CD4-positive, alpha-beta T cell (primary cell): ENCODE measurements around the gene VSIG1. TPM values are rescaled to one million over a fixed set of nuclear protein-coding genes. Genes with fewer than 3 reads are reported as not detected.

Experiments used
- ATAC-seq: fragments of 200-7000 bp; cut with Tn5 transposase; one replicate; pipeline ENCODE4 v1.10.0; 2022; ENCODE audit warnings: mild to moderate bottlenecking; ENCODE audit not compliant: poor library complexity
- CTCF ChIA-PET: fragments of 350-600 bp; sonication (Branson Sonifier 250); formaldehyde crosslinking; loops from one replicate; lab custom pipeline; 2021; ENCODE audit warnings: antibody characterized with exemption, inconsistent platforms; lab: Charles Lee
- POLR2A ChIA-PET: fragments of 350-600 bp; sonication (Branson Sonifier 250); formaldehyde crosslinking; loops from one replicate; lab custom pipeline; 2021; ENCODE audit warnings: antibody characterized with exemption, inconsistent platforms; lab: Charles Lee
- DNase-seq, 14 experiments: peaks; one replicate each; pipeline ENCODE4 v3.0.0-alpha.2; 2013 to 2020; ENCODE audit warnings: mixed read lengths in 2 of 14
- H3K27ac ChIP-seq, 2 donors: one replicate each; pipeline versions ENCODE4 v1.5.1 to v1.7.0; 2013; ENCODE audit warnings: low read length in 2 of 2, low read depth in 1 of 2, mild to moderate bottlenecking in 1 of 2
- H3K27me3 ChIP-seq, 2 experiments: 1 replicate in 1 of 2; 2 replicates in 1 of 2; pipeline versions ENCODE4 v1.6.1 to v1.7.0; 2013; ENCODE audit warnings: low read length in 2 of 2, control low read depth in 1 of 2, mild to moderate bottlenecking in 1 of 2, moderate library complexity in 1 of 2; ENCODE audit not compliant: insufficient read depth in 2 of 2, control insufficient read depth in 1 of 2
- H3K36me3 ChIP-seq: one replicate; pipeline ENCODE4 v1.6.1; 2013; ENCODE audit warnings: low read length, control low read depth; ENCODE audit not compliant: insufficient read depth
- H3K4me1 ChIP-seq: one replicate; pipeline ENCODE4 v1.6.1; 2013; ENCODE audit warnings: low read length, control low read depth; ENCODE audit not compliant: insufficient read depth
- H3K4me3 ChIP-seq: one replicate; pipeline ENCODE4 v1.5.1; 2013; ENCODE audit warnings: mild to moderate bottlenecking, low read length, moderate library complexity
- H3K9me3 ChIP-seq, 2 experiments: 1 replicate in 1 of 2; 2 replicates in 1 of 2; pipeline versions ENCODE4 v1.6.1 to v1.7.0; 2013; ENCODE audit warnings: low read length in 2 of 2, mild to moderate bottlenecking in 2 of 2, control low read depth in 1 of 2, moderate library complexity in 1 of 2; ENCODE audit not compliant: control insufficient read depth in 1 of 2, insufficient read depth in 1 of 2
- H3K27ac Mint-ChIP-seq: one replicate; pipeline ENCODE4 v1.8.0; 2020; ENCODE audit warnings: mixed read lengths
- H3K27me3 Mint-ChIP-seq: one replicate; pipeline ENCODE4 v1.8.0; 2021; ENCODE audit warnings: mixed read lengths
- H3K36me3 Mint-ChIP-seq: one replicate; pipeline ENCODE4 v1.8.0; 2021; ENCODE audit warnings: low read depth, mixed read lengths
- H3K4me1 Mint-ChIP-seq: one replicate; pipeline ENCODE4 v1.8.0; 2021; ENCODE audit warnings: low read depth, mixed read lengths
- H3K4me3 Mint-ChIP-seq: one replicate; pipeline ENCODE4 v1.8.0; 2020; ENCODE audit warnings: mild to moderate bottlenecking, mixed read lengths
- H3K9me3 Mint-ChIP-seq: one replicate; pipeline ENCODE4 v1.8.0; 2020; ENCODE audit warnings: mixed read lengths
- intact Hi-C, 2 experiments: fragments of 100-400 bp; cut with DNase I in 1 of 2; cut with micrococcal nuclease in 1 of 2; formaldehyde crosslinking; loops; one replicate each; pipeline versions ENCODE4 v1.15.1 to v1.9.0; 2023 to 2025; cut with DNase I, micrococcal nuclease
- total RNA-seq, 174 experiments: library from RNA in 2 of 174; stranded (reverse) in 2 of 174; gene quantifications; one replicate each; pipeline ENCODE4 v1.2.3 and lab custom pipeline; 2021 to 2026
- TF ChIP-seq, protein P1 (sequence below): fragments of 200-600 bp; IDR thresholded peaks from one replicate; pipeline ENCODE4 v1.8.0; 2022; ENCODE audit warnings: antibody characterized with exemption, mild to moderate bottlenecking

Gene VSIG1
- total RNA-seq, 2 experiments from 2014 or later, result 12.5 to 14.9 TPM

DNA sequence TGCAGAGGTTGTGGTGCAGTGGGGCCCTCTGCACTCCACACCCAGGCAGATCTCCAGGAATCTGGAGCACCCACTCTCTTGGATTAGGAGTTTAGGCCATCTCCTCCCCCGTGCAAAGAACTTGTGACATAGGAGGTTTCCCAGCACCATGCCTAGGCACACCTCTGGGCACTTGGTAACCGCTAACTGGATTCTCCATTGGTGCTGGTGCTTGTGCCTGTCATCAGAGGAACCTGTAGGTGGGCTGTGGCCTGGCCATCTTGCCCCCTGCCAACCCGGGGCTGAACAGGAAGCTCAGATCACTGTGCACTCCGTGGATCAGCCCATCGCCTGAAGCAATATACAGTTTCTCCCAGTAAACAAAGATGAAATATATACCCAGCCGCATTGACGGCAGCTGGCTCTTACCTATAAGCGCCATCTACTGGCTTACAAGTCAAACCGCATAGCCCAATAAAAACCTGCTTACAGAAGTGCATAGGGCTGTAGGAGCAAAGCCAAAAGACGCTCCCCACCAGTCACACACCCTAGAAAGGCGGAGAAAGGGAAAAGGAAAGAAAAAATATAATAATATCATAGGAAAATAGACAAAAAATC, 43.5 kb upstream of the VSIG1 start:
- CTCF ChIA-PET, result interaction anchor here (0.6 to 1.6 kb wide), 5 partner anchors 10 to 21 kb away, joined by 3 to 5 read pairs (median 3); no protein-coding TSS in a partner anchor
- Mint-ChIP-seq H3K9me3 (no peaks in the 10 kb centered on the region), H3K27me3 (no peaks in the 10 kb centered on the region), H3K27ac (peak overlapping the region; percentile 43), H3K4me1 (peaks cover 8% of the 10 kb centered on the region), H3K4me3 (no peak overlapping the region), H3K36me3 (no peaks in the 10 kb centered on the region)
- peaks cover 6% of the 10 kb centered on the region for H3K4me1 ChIP-seq
- no peak overlapping the region for H3K27ac ChIP-seq
- POLR2A ChIA-PET, result interaction anchor here (0.6 to 1.1 kb wide), 2 partner anchors 17 to 304 kb away, joined by 3 to 8 read pairs; no protein-coding TSS in a partner anchor
- TF ChIP-seq, protein P1, sequence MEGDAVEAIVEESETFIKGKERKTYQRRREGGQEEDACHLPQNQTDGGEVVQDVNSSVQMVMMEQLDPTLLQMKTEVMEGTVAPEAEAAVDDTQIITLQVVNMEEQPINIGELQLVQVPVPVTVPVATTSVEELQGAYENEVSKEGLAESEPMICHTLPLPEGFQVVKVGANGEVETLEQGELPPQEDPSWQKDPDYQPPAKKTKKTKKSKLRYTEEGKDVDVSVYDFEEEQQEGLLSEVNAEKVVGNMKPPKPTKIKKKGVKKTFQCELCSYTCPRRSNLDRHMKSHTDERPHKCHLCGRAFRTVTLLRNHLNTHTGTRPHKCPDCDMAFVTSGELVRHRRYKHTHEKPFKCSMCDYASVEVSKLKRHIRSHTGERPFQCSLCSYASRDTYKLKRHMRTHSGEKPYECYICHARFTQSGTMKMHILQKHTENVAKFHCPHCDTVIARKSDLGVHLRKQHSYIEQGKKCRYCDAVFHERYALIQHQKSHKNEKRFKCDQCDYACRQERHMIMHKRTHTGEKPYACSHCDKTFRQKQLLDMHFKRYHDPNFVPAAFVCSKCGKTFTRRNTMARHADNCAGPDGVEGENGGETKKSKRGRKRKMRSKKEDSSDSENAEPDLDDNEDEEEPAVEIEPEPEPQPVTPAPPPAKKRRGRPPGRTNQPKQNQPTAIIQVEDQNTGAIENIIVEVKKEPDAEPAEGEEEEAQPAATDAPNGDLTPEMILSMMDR, result peak; percentile 37
- peak; percentile 96 for ATAC-seq
- intact Hi-C loops, result no loop called here
- no peak overlapping the region for H3K4me3 ChIP-seq
- H3K36me3 ChIP-seq, result no peaks in the 10 kb centered on the region
- DNase-seq, result peak in 9 of 14 experiments; percentile 7 to 70 (median 25)
- H3K27me3 ChIP-seq, result no peaks in the 10 kb centered on the region
- no peaks in the 10 kb centered on the region for H3K9me3 ChIP-seq

DNA sequence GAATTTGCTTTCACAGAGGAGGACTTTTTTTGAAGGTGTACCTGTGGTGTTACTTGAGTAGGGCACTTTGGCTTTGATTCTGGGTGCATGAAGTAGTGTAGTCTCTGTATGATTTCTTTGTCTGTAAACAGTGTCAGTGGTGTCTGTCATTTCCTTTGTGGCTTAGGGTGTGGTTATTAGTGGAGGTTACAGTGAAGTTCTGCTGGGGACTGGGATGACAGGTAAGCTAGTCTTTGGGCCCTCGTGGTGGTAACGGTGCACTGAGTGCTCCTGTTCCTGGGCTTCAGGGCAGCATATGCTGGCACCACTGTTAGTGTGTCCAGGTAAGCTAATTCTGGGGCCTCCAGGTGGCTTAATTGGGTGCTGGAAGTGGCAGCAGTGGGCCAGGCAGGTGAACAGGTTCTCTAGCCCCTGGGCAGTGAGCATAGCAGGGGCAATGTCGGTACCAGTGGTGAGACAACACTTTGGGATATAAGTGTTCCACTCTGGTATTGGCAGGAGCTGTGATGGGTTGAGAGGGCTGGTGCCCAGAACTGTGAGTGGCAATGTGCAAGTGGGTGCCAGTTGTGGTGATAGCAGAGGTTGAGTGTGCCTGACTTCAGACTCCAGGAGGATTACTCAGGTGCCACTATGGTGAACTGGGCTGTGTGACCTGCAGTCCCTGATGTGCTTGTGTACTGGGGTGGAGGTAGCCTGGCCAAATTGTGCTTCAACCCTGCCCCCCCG, 26.0 kb upstream of the VSIG1 start:
- H3K27me3 Mint-ChIP-seq, result no peaks in the 10 kb centered on the region
- no peaks in the 10 kb centered on the region for H3K9me3 Mint-ChIP-seq
- Histone ChIP-seq H3K4me3 (peak overlapping the region; percentile 62), H3K9me3 (no peaks in the 10 kb centered on the region), H3K27me3 (no peaks in the 10 kb centered on the region), H3K27ac (peak overlapping the region; percentile 79 to 85), H3K4me1 (peaks cover 34% of the 10 kb centered on the region), H3K36me3 (no peaks in the 10 kb centered on the region)
- H3K4me3 Mint-ChIP-seq, result peak overlapping the region; percentile 83
- DNase-seq, result peak; percentile 16 to 86 (median 43)
- H3K27ac Mint-ChIP-seq, result peak overlapping the region; percentile 100
- peak; percentile 89 for ATAC-seq
- peaks cover 16% of the 10 kb centered on the region for H3K36me3 Mint-ChIP-seq
- POLR2A ChIA-PET, result interaction anchor here (1.0 to 1.7 kb wide), 5 partner anchors 17 to 391 kb away, joined by 3 to 8 read pairs (median 4); partner anchors contain the start of genes ATG4A, PRPS1 and PSMD10
- TF ChIP-seq, protein P1, result no peak
- peaks cover 76% of the 10 kb centered on the region for H3K4me1 Mint-ChIP-seq
- CTCF ChIA-PET, result interaction anchor here (0.5 to 1.3 kb wide), 2 partner anchors 17 to 1250 kb away, joined by 3 to 5 read pairs; no protein-coding TSS in a partner anchor
- intact Hi-C loops, result loop anchor here in 1 of 2 experiments (1.0 kb wide), 1 partner anchor 7 kb away; no protein-coding TSS in a partner anchor

DNA sequence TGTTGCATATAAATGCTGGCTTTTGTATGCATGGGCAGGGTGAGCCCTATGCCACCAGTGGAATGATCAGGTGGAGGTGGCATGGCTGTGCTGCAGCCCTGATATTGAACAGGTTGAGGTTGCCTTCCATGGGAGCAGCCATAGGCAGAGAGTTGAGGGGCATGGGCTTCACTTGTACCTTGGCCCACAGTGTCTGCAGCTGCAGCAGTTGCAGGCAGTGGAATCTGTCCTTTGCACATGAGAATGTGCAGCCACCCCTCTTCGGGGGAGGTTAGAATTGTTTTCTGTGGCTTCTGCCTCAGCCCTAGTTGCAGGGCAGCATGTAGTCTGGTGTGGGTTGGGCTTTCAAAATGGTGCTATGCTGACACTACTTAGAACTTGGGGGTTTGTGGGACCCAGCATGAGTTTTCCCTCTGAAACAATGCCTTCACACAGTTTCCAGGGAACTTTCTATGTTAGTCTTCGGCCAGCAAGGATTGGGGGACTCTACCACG, 25.4 kb upstream of the VSIG1 start:
- CTCF ChIA-PET, result no interaction called here
- no peaks in the 10 kb centered on the region for H3K27me3 ChIP-seq
- peak overlapping the region; percentile 100 for H3K27ac Mint-ChIP-seq
- H3K9me3 Mint-ChIP-seq, result no peaks in the 10 kb centered on the region
- no peaks in the 10 kb centered on the region for H3K27me3 Mint-ChIP-seq
- H3K36me3 ChIP-seq, result no peaks in the 10 kb centered on the region
- ATAC-seq (peak; percentile 28), DNase-seq (peak in 8 of 14 experiments; percentile 3 to 41 (median 20))
- POLR2A ChIA-PET, result interaction anchor here (1.4 to 1.7 kb wide), 3 partner anchors 18 to 391 kb away, joined by 4 to 8 read pairs (median 4); partner anchors contain the start of gene PRPS1
- intact Hi-C loops, result no loop called here
- no peaks in the 10 kb centered on the region for H3K9me3 ChIP-seq
- peak overlapping the region; percentile 63 to 77 for H3K27ac ChIP-seq
- H3K4me1 ChIP-seq, result peaks cover 34% of the 10 kb centered on the region
- TF ChIP-seq, protein P1, result no peak
- H3K4me3 Mint-ChIP-seq, result peak overlapping the region; percentile 83
- peaks cover 82% of the 10 kb centered on the region for H3K4me1 Mint-ChIP-seq
- peak overlapping the region; percentile 62 for H3K4me3 ChIP-seq
- peaks cover 16% of the 10 kb centered on the region for H3K36me3 Mint-ChIP-seq
